GM18511 (cell line): ENCODE results near the gene CPM.
"Not testable (repeated sequence)": the region's sequence is repeated elsewhere in the genome, so short reads cannot be mapped to it uniquely, and the experiment has no call there.

ENCODE experiments used
- ATAC-seq: cut with Tn5 transposase; IDR thresholded peaks from one replicate; pipeline ENCODE4 v1.9.1; 2021; ENCODE audit warnings: mild to moderate bottlenecking, moderate library complexity; ENCODE audit not compliant: unreplicated experiment

Gene CPM

GRCh38 chr12:68809190-68810026 is 123.6 kb downstream of the CPM start:
- no peak for ATAC-seq

GRCh38 chr12:68808388-68809189 is 124.4 kb downstream of the CPM start:
- ATAC-seq: peak; percentile 67

GRCh38 chr12:68807576-68808387 is 125.2 kb downstream of the CPM start, which contains the start of gene MDM2:
MDM2 (plus strand) TSS chr12:68808177; CDS start chr12:68808478, 301 bp downstream.
- peak; percentile 76 for ATAC-seq

- not testable (repeated sequence) for ATAC-seq
Measured at GRCh38 chr12:68807274-68807575, 125.7 kb downstream of the CPM start.

- no peak for ATAC-seq
Measured at GRCh38 chr12:68806488-68807237, 126.3 kb downstream of the CPM start.

- no peak for ATAC-seq
Measured at GRCh38 chr12:68805592-68806120, 127.3 kb downstream of the CPM start.

GRCh38 chr12:68804657-68805591 is 128.0 kb downstream of the CPM start:
- ATAC-seq: no peak

GRCh38 chr12:68803948-68804656 is 128.9 kb downstream of the CPM start:
- ATAC-seq: no peak

GRCh38 chr12:68802911-68803651 is 129.9 kb downstream of the CPM start:
- ATAC-seq: not testable (repeated sequence)

GRCh38 chr12:68802372-68802745 is 130.6 kb downstream of the CPM start:
- peak; percentile 36 for ATAC-seq
